ENCODE data around the gene SPEN. TPM values are rescaled to one million over a fixed set of nuclear protein-coding genes. Genes with fewer than 3 reads are reported as not detected.

The SPEN gene
- total and polyA plus RNA-seq, 2 experiments from 2014 or later: 14.9 to 43.6 TPM

- no peak for TF ChIP-seq ZNF462 (CRISPR knock-in tag; IDR thresholded peaks at IDR 0.05)
Observed at GRCh38 chr1:15931401-15931800, 83.9 kb downstream of the SPEN start (continued).

- peaks cover 10% of the 10 kb centered on the region for H4K20me1 ChIP-seq (replicated peaks; ENCODE audit: insufficient read depth)
- H3K27ac ChIP-seq (ENCODE audit: low read depth): no peak overlapping the region
- Mint-ChIP-seq H3K27ac (no peak overlapping the region), H3K4me1 (no peaks in the 10 kb centered on the region), H3K4me3 (no peak overlapping the region), H3K27me3 (ENCODE audit: insufficient read depth, low read depth, poor library complexity) (peaks cover 11% of the 10 kb centered on the region), H3K36me3 (ENCODE audit: low read depth) (peaks cover 84% of the 10 kb centered on the region), H3K9me3 (no peaks in the 10 kb centered on the region)
- DNase-seq (ENCODE audit: low spot score) (no peak), ATAC-seq (no peak)
- peaks cover 23% of the 10 kb centered on the region for H3K36me3 ChIP-seq (ENCODE audit: insufficient read depth)
- no peak overlapping the region for H2AFZ ChIP-seq
- no peak for TF ChIP-seq EZH2 (IDR thresholded peaks at IDR 0.05; ENCODE audit: low read depth, unreplicated experiment)
- no peak for TF ChIP-seq CREB1 (CRISPR knock-in tag; IDR thresholded peaks at IDR 0.05; ENCODE audit: low read depth)
- TF ChIP-seq JUNB (IDR thresholded peaks at IDR 0.05; ENCODE audit: unreplicated experiment): no peak
- TF ChIP-seq ZNF331 (CRISPR knock-in tag; IDR thresholded peaks at IDR 0.05; ENCODE audit: low read depth): no peak
- no peak overlapping the region for H3K4me2 ChIP-seq
- no peaks in the 10 kb centered on the region for H3K9me2 ChIP-seq (ENCODE audit: insufficient read depth)
- no peaks in the 10 kb centered on the region for H3K79me2 ChIP-seq (replicated peaks; ENCODE audit: insufficient read depth)
- H3K27me3 ChIP-seq (ENCODE audit: insufficient read depth): no peaks in the 10 kb centered on the region
- no peak overlapping the region for H3K4me3 ChIP-seq
- H3F3A ChIP-seq (replicated peaks; ENCODE audit: low read depth): peaks cover 2% of the 10 kb centered on the region; the same call in 1 of the 2 replicates
- no peaks in the 10 kb centered on the region for H3K4me1 ChIP-seq (ENCODE audit: insufficient read depth)
Observed at GRCh38 chr1:15931884-15932283, 84.4 kb downstream of the SPEN start.

Data from GM23338 (cell line).